H1 (cell line): ENCODE results near the gene GRIK2. TPM values are rescaled to one million over a fixed set of nuclear protein-coding genes. Genes with fewer than 3 reads are reported as not detected.

Source experiments
- CTCF ChIA-PET: fragments of 300-600 bp; sonication (Branson Sonifier 250); formaldehyde crosslinking; loops from one replicate; lab custom pipeline; 2021; ENCODE audit not compliant: partially characterized antibody; lab: Charles Lee
- POLR2A ChIA-PET: fragments of 300-600 bp; sonication (Branson Sonifier 250); formaldehyde crosslinking; loops from one replicate; lab custom pipeline; 2021; ENCODE audit warnings: inconsistent platforms; ENCODE audit not compliant: partially characterized antibody; lab: Charles Lee
- DNase-seq, 2 experiments: peaks; one replicate each; pipeline versions ENCODE4 v3.0.0 to v3.0.0-alpha.2; 2010 to 2022; ENCODE audit warnings: low spot score in 2 of 2, low read depth in 1 of 2, mixed read lengths in 1 of 2
- FAIRE-seq: peaks from 2 replicates; lab custom pipeline; 2011; peaks lifted over from hg19 to GRCh38; lab: Jason Lieb, UNC
- H2AFZ ChIP-seq: 2 replicates; pipeline ENCODE4 v1.8.1; 2012; ENCODE audit warnings: low read length, inconsistent platforms
- H2AK5ac ChIP-seq: 2 replicates; pipeline ENCODE4 v1.6.1; 2013; ENCODE audit warnings: low read depth, low read length
- H2BK120ac ChIP-seq: replicated peaks from 2 replicates; pipeline ENCODE3; 2013; ENCODE audit warnings: low read depth, low read length, inconsistent platforms
- H2BK12ac ChIP-seq: 2 replicates; pipeline ENCODE4 v1.6.1; 2013; ENCODE audit warnings: low read depth, low read length
- H2BK15ac ChIP-seq: 2 replicates; pipeline ENCODE4 v1.6.1; 2013; ENCODE audit warnings: low read length
- H2BK20ac ChIP-seq: 2 replicates; pipeline ENCODE4 v1.6.1; 2013; ENCODE audit warnings: low read length
- H2BK5ac ChIP-seq: 2 replicates; pipeline ENCODE4 v1.6.1; 2013; ENCODE audit warnings: low read depth, low read length
- H3K14ac ChIP-seq: 2 replicates; pipeline ENCODE4 v1.6.1; 2013; ENCODE audit warnings: inconsistent platforms; ENCODE audit not compliant: insufficient read length
- H3K18ac ChIP-seq: 2 replicates; pipeline ENCODE4 v1.6.1; 2013; ENCODE audit warnings: low read length; ENCODE audit errors: extremely low read depth
- H3K23ac ChIP-seq: 2 replicates; pipeline ENCODE4 v1.6.1; 2013; ENCODE audit warnings: inconsistent platforms; ENCODE audit not compliant: insufficient read length
- H3K23me2 ChIP-seq: 2 replicates; pipeline ENCODE4 v1.6.1; 2013; ENCODE audit warnings: low read depth, low read length
- H3K27ac ChIP-seq: 2 replicates; pipeline ENCODE4 v1.6.1; 2011; ENCODE audit warnings: low read depth, low read length, inconsistent platforms
- H3K27me3 ChIP-seq, 4 experiments: replicated peaks in 1 of 4; 1 replicate in 1 of 4; 2 replicates in 3 of 4; pipeline versions ENCODE4 v1.6.1 to v1.8.1; 2011 to 2013; ENCODE audit warnings: low read length in 3 of 4, mild to moderate bottlenecking in 3 of 4, inconsistent platforms in 2 of 4, mixed read lengths in 2 of 4, moderate library complexity in 1 of 4; ENCODE audit not compliant: control insufficient read depth in 3 of 4, insufficient read depth in 3 of 4; ENCODE audit errors: extremely low read depth in 1 of 4
- H3K36me3 ChIP-seq, 4 experiments: 2 replicates each; pipeline versions ENCODE4 v1.6.1 to v1.8.1; 2011 to 2013; ENCODE audit warnings: mild to moderate bottlenecking in 4 of 4, low read length in 3 of 4, moderate library complexity in 2 of 4, control low read depth in 1 of 4, inconsistent platforms in 1 of 4; ENCODE audit not compliant: insufficient read depth in 4 of 4, control insufficient read depth in 2 of 4
- H3K4ac ChIP-seq: replicated peaks from 2 replicates; pipeline ENCODE3; 2013; ENCODE audit warnings: low read length, low read depth, mixed read lengths, inconsistent platforms; ENCODE audit not compliant: insufficient read length
- H3K4me1 ChIP-seq, 4 experiments: replicated peaks in 1 of 4; 1 replicate in 1 of 4; 2 replicates in 3 of 4; pipeline versions ENCODE4 v1.6.1 to v1.8.1; 2011 to 2013; ENCODE audit warnings: low read length in 3 of 4, inconsistent platforms in 2 of 4, mixed read lengths in 1 of 4; ENCODE audit not compliant: insufficient read depth in 4 of 4, control insufficient read depth in 3 of 4
- H3K4me2 ChIP-seq, 2 experiments: 2 replicates each; pipeline versions ENCODE4 v1.6.1 to v1.8.1; 2011 to 2013; ENCODE audit warnings: low read depth in 2 of 2, low read length in 2 of 2, control low read depth in 1 of 2, inconsistent platforms in 1 of 2, mild to moderate bottlenecking in 1 of 2; ENCODE audit not compliant: insufficient read depth in 1 of 2
- H3K4me3 ChIP-seq, 4 experiments: fragments of 200-600, 300-600 bp in 1 of 4; sonication (generic), shearing (Covaris generic), sonication (Bioruptor Twin) in 1 of 4; 2 replicates each; pipeline versions ENCODE4 v1.5.1 to v1.8.1; 2011 to 2016; ENCODE audit warnings: low read length in 4 of 4, low read depth in 3 of 4, control low read depth in 2 of 4, inconsistent platforms in 2 of 4, mild to moderate bottlenecking in 2 of 4, mixed read lengths in 1 of 4, moderate library complexity in 1 of 4; ENCODE audit not compliant: insufficient read depth in 2 of 4; ENCODE audit errors: extremely low read depth in 1 of 4
- H3K56ac ChIP-seq: replicated peaks from 2 replicates; pipeline ENCODE3; 2013; ENCODE audit warnings: low read depth, mild to moderate bottlenecking, mixed read lengths, low read length, inconsistent platforms; ENCODE audit not compliant: insufficient read length
- H3K79me1 ChIP-seq: 2 replicates; pipeline ENCODE4 v1.6.1; 2013; ENCODE audit warnings: low read depth, low read length, control low read depth
- H3K79me2 ChIP-seq, 2 experiments: 2 replicates each; pipeline versions ENCODE4 v1.6.1 to v1.8.1; 2012 to 2013; ENCODE audit warnings: low read length in 2 of 2, mild to moderate bottlenecking in 2 of 2, inconsistent platforms in 1 of 2; ENCODE audit not compliant: insufficient read depth in 2 of 2, control insufficient read depth in 1 of 2
- H3K9ac ChIP-seq, 4 experiments: replicated peaks in 1 of 4; 1 replicate in 1 of 4; 2 replicates in 3 of 4; pipeline versions ENCODE4 v1.6.1 to v1.8.1; 2011 to 2013; ENCODE audit warnings: low read depth in 3 of 4, low read length in 3 of 4, control low read depth in 2 of 4, mild to moderate bottlenecking in 2 of 4, moderate library complexity in 2 of 4, inconsistent platforms in 1 of 4; ENCODE audit errors: extremely low read depth in 1 of 4
- H3K9me3 ChIP-seq, 2 experiments: 2 replicates each; pipeline versions ENCODE4 v1.6.1 to v1.8.1; 2012 to 2013; ENCODE audit warnings: mild to moderate bottlenecking in 2 of 2, moderate library complexity in 2 of 2, control low read depth in 1 of 2, inconsistent platforms in 1 of 2, low read depth in 1 of 2, low read length in 1 of 2, mixed read lengths in 1 of 2; ENCODE audit not compliant: insufficient read depth in 2 of 2
- H4K20me1 ChIP-seq, 2 experiments: replicated peaks in 1 of 2; 2 replicates each; pipeline versions ENCODE3 to v1.8.1; 2011 to 2013; ENCODE audit warnings: inconsistent platforms in 2 of 2, low read length in 2 of 2, mild to moderate bottlenecking in 1 of 2; ENCODE audit not compliant: insufficient read depth in 2 of 2, control insufficient read depth in 1 of 2
- H4K5ac ChIP-seq: 2 replicates; pipeline ENCODE4 v1.6.1; 2013; ENCODE audit warnings: low read length, low read depth, mixed read lengths, inconsistent platforms; ENCODE audit not compliant: insufficient read length
- H4K8ac ChIP-seq: 2 replicates; pipeline ENCODE4 v1.8.0; 2013; ENCODE audit warnings: mild to moderate bottlenecking, moderate library complexity, low read length, inconsistent platforms; ENCODE audit not compliant: insufficient read depth; ENCODE audit errors: extremely low read depth
- H4K91ac ChIP-seq: replicated peaks from 2 replicates; pipeline ENCODE3; 2013; ENCODE audit warnings: low read length, mixed read lengths, inconsistent platforms; ENCODE audit not compliant: insufficient read length
- ATF3 ChIP-seq: IDR thresholded peaks from 2 replicates; pipeline ENCODE4 v1.6.1; 2011; ENCODE audit warnings: low read depth, mild to moderate bottlenecking, low read length; ENCODE audit not compliant: insufficient read depth
- BACH1 ChIP-seq: IDR thresholded peaks from 2 replicates; pipeline ENCODE4 v1.6.1; 2012; ENCODE audit warnings: low read length, improper control_type of control experiment
- BRCA1 ChIP-seq: IDR thresholded peaks from 2 replicates; pipeline ENCODE4 v1.6.1; 2012; ENCODE audit warnings: low read depth, low read length, improper control_type of control experiment
- CHD1 ChIP-seq: IDR thresholded peaks from 2 replicates; pipeline ENCODE4 v1.6.1; 2012; ENCODE audit warnings: low read depth, low read length, improper control_type of control experiment
- CHD2 ChIP-seq: IDR thresholded peaks from 2 replicates; pipeline ENCODE4 v1.6.1; 2012; ENCODE audit warnings: low read length, improper control_type of control experiment
- EGR1 ChIP-seq: IDR thresholded peaks from 2 replicates; pipeline ENCODE4 v1.6.1; 2011; ENCODE audit warnings: low read depth, low read length, borderline replicate concordance
- KDM4A ChIP-seq: IDR thresholded peaks from one replicate; pipeline ENCODE4 v1.7.1; 2012; ENCODE audit warnings: low read depth, mild to moderate bottlenecking, moderate library complexity, low read length, inconsistent platforms; ENCODE audit not compliant: severe bottlenecking
- MAX ChIP-seq: IDR thresholded peaks from 2 replicates; pipeline ENCODE4 v1.6.1; 2012; ENCODE audit warnings: inconsistent platforms
- POU5F1 ChIP-seq: IDR thresholded peaks from 2 replicates; pipeline ENCODE4 v1.6.1; 2011; ENCODE audit warnings: low read depth, mild to moderate bottlenecking, low read length, moderate library complexity
- SAP30 ChIP-seq: fragments of 300-600 bp; sonication (generic); IDR thresholded peaks from 2 replicates; pipeline ENCODE4 v1.7.1; 2012; ENCODE audit warnings: low read length, moderate library complexity, mild to moderate bottlenecking, inconsistent platforms; ENCODE audit not compliant: insufficient read depth, insufficient replicate concordance
- SIRT6 ChIP-seq: IDR thresholded peaks from one replicate; pipeline ENCODE4 v1.7.1; 2012; ENCODE audit warnings: low read length, inconsistent platforms
- SIX5 ChIP-seq: IDR thresholded peaks from 2 replicates; pipeline ENCODE4 v1.6.1; 2011; ENCODE audit warnings: mild to moderate bottlenecking, low read depth, low read length
- SP1 ChIP-seq: IDR thresholded peaks from 2 replicates; pipeline ENCODE4 v1.6.1; 2011; ENCODE audit warnings: low read depth, low read length
- TAF1 ChIP-seq: IDR thresholded peaks from 2 replicates; pipeline ENCODE4 v1.6.1; 2011; ENCODE audit warnings: mild to moderate bottlenecking, low read depth, low read length
- TAF7 ChIP-seq: optimal IDR thresholded peaks from 2 replicates; pipeline ENCODE3; 2011; ENCODE audit warnings: low read depth, mild to moderate bottlenecking, inconsistent platforms, low read length, moderate library complexity, borderline replicate concordance
- ZNF274 ChIP-seq: IDR thresholded peaks from 2 replicates; pipeline ENCODE4 v1.7.0; 2012; ENCODE audit warnings: low read length, borderline replicate concordance; ENCODE audit errors: extremely low read depth
- WGBS, 2 experiments: shearing (Covaris generic) in 1 of 2; methylation state at CpG; one replicate each; pipeline versions ENCODE4 v1.1.6 to v1.1.7; 2013 to 2015; ENCODE audit warnings: low lambda C conversion rate in 2 of 2, mixed read lengths in 2 of 2, inconsistent platforms in 1 of 2, low coverage in 1 of 2, missing lambda C conversion rate in 1 of 2; ENCODE audit not compliant: insufficient replicate concordance in 2 of 2, insufficient coverage in 1 of 2, insufficient read length in 1 of 2; ENCODE audit errors: extremely low coverage in 1 of 2, missing lambda C conversion rate in 1 of 2; 5-methylcytosine and 5-hydroxymethylcytosine counted together
- polyA plus RNA-seq, 7 experiments: library from polyadenylated mRNA; depleted of rRNA in 3 of 7; stranded (reverse) in 5 of 7; unstranded in 2 of 7; fragments of >200 nt in 5 of 7; fragments of 200-250 nt in 2 of 7; gene quantifications; 1 replicate in 5 of 7; 2 replicates in 1 of 7; 4 replicates in 1 of 7; pipeline versions ENCODE4 v1.2.1 to v1.2.3, GENCODE V29; 2011 to 2013; ENCODE audit warnings: missing spikeins in 2 of 7, mixed read lengths in 2 of 7
- total RNA-seq: library from RNA; stranded (reverse); fragmentation: NEBNext Ultra II Directional; extraction: Animal tissue kit (Norgen Biotek cat#: 25700); gene quantifications from 2 replicates; pipeline ENCODE4 v1.2.1, GENCODE V29; 2021

GRIK2 gene
- total and polyA plus RNA-seq, 2 of the 8 experiments (the other 6 are each of a cell fraction or from before 2014, with no cell fraction given): 1.8 to 2.2 TPM

DNA sequence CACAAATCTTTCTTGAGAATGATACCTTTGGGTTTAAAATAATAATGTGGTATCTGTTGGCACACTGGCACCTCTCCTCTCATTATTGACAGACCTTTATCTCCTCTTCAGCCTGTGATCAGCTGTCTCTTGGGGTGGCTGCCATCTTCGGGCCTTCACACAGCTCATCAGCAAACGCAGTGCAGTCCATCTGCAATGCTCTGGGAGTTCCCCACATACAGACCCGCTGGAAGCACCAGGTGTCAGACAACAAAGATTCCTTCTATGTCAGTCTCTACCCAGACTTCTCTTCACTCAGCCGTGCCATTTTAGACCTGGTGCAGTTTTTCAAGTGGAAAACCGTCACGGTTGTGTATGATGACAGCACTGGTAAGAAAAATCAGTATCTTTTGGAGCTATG is 232.8 kb downstream of the GRIK2 start:
- H3K23me2 ChIP-seq: no peaks in the 10 kb centered on the region; the same call in 1 of the 2 replicates
- DNase-seq (no peak), FAIRE-seq (no peak)
- H2BK12ac ChIP-seq: no peak overlapping the region
- no peak overlapping the region for H3K27ac ChIP-seq
- ChIA-PET POLR2A (no interaction called here), CTCF (no interaction called here)
- no peaks in the 10 kb centered on the region for H4K20me1 ChIP-seq
- no peak overlapping the region for H2AFZ ChIP-seq
- no peak overlapping the region for H2AK5ac ChIP-seq
- no peak overlapping the region for H4K91ac ChIP-seq
- H2BK120ac ChIP-seq: no peak overlapping the region
- H4K8ac ChIP-seq: no peak overlapping the region
- no peak overlapping the region for H2BK20ac ChIP-seq
- H4K5ac ChIP-seq: no peak overlapping the region
- no peak overlapping the region for H3K4me3 ChIP-seq
- no peaks in the 10 kb centered on the region for H3K27me3 ChIP-seq
- H3K79me2 ChIP-seq: no peaks in the 10 kb centered on the region
- no peak overlapping the region for H3K23ac ChIP-seq
- H3K4me2 ChIP-seq: no peak overlapping the region
- H2BK15ac ChIP-seq: no peak overlapping the region
- H3K14ac ChIP-seq: no peak overlapping the region
- no peaks in the 10 kb centered on the region for H3K36me3 ChIP-seq
- no peaks in the 10 kb centered on the region for H3K4me1 ChIP-seq
- H3K79me1 ChIP-seq: no peaks in the 10 kb centered on the region
- WGBS, 2 experiments: 91% methylated on average over 6 of the region's 6 CpGs; no CpG with 5 or more reads in 1 of the 2 experiments
- no peak overlapping the region for H3K9ac ChIP-seq
- no peak overlapping the region for H3K18ac ChIP-seq
- H3K9me3 ChIP-seq: no peaks in the 10 kb centered on the region
- H2BK5ac ChIP-seq: no peak overlapping the region
- no peak overlapping the region for H3K4ac ChIP-seq
- TF ChIP-seq TAF1: no peak
- no peak for TF ChIP-seq CHD2
- no peak for TF ChIP-seq CHD1
- TF ChIP-seq SP1: no peak
- TF ChIP-seq MAX: no peak
- TF ChIP-seq ATF3: no peak
- TF ChIP-seq KDM4A: no peak
- TF ChIP-seq SAP30: no peak
- TF ChIP-seq SIX5: no peak
- no peak for TF ChIP-seq BACH1
- no peak for TF ChIP-seq BRCA1
- no peak for TF ChIP-seq POU5F1
- no peak for TF ChIP-seq SIRT6
- no peak for TF ChIP-seq TAF7
- TF ChIP-seq EGR1: no peak
- TF ChIP-seq ZNF274: no peak
- TF ChIP-seq, all 59 proteins: peak for 0
- no peak overlapping the region for H3K56ac ChIP-seq
